ENCODE data around the gene EYA4.

EYA4 gene

GRCh38 chr6:133411757-133412156, 170.6 kb downstream of the EYA4 start:
- peaks cover 8% of the 10 kb centered on the region for H3K4me1 ChIP-seq (ENCODE audit: control insufficient read depth, insufficient read depth, low read length)
- ChIA-PET POLR2A (no interaction called here), CTCF (no interaction called here)
- H3K27ac ChIP-seq (ENCODE audit: extremely low read depth, low read depth, low read length): no peak overlapping the region
- H3K4me3 ChIP-seq (ENCODE audit: low read depth, low read length): no peak overlapping the region
- TF ChIP-seq ZNF791 (tag by site-specific recombination; IDR thresholded peaks at IDR 0.05): no peak
- TF ChIP-seq ZNF561 (tag by site-specific recombination; IDR thresholded peaks at IDR 0.05; ENCODE audit: borderline replicate concordance): no peak
- TF ChIP-seq MYNN (tag by site-specific recombination; IDR thresholded peaks at IDR 0.05; ENCODE audit: borderline replicate concordance): no peak
- no peak for TF ChIP-seq SCRT2 (tag by site-specific recombination; IDR thresholded peaks at IDR 0.05)
- TF ChIP-seq ZNF596 (tag by site-specific recombination; IDR thresholded peaks at IDR 0.05): no peak
- TF ChIP-seq ZNF645 (tag by site-specific recombination; IDR thresholded peaks at IDR 0.05): no peak
- no peak for TF ChIP-seq HOXA7 (CRISPR knock-in tag; IDR thresholded peaks at IDR 0.05; ENCODE audit: borderline replicate concordance)
- TF ChIP-seq, protein P1, sequence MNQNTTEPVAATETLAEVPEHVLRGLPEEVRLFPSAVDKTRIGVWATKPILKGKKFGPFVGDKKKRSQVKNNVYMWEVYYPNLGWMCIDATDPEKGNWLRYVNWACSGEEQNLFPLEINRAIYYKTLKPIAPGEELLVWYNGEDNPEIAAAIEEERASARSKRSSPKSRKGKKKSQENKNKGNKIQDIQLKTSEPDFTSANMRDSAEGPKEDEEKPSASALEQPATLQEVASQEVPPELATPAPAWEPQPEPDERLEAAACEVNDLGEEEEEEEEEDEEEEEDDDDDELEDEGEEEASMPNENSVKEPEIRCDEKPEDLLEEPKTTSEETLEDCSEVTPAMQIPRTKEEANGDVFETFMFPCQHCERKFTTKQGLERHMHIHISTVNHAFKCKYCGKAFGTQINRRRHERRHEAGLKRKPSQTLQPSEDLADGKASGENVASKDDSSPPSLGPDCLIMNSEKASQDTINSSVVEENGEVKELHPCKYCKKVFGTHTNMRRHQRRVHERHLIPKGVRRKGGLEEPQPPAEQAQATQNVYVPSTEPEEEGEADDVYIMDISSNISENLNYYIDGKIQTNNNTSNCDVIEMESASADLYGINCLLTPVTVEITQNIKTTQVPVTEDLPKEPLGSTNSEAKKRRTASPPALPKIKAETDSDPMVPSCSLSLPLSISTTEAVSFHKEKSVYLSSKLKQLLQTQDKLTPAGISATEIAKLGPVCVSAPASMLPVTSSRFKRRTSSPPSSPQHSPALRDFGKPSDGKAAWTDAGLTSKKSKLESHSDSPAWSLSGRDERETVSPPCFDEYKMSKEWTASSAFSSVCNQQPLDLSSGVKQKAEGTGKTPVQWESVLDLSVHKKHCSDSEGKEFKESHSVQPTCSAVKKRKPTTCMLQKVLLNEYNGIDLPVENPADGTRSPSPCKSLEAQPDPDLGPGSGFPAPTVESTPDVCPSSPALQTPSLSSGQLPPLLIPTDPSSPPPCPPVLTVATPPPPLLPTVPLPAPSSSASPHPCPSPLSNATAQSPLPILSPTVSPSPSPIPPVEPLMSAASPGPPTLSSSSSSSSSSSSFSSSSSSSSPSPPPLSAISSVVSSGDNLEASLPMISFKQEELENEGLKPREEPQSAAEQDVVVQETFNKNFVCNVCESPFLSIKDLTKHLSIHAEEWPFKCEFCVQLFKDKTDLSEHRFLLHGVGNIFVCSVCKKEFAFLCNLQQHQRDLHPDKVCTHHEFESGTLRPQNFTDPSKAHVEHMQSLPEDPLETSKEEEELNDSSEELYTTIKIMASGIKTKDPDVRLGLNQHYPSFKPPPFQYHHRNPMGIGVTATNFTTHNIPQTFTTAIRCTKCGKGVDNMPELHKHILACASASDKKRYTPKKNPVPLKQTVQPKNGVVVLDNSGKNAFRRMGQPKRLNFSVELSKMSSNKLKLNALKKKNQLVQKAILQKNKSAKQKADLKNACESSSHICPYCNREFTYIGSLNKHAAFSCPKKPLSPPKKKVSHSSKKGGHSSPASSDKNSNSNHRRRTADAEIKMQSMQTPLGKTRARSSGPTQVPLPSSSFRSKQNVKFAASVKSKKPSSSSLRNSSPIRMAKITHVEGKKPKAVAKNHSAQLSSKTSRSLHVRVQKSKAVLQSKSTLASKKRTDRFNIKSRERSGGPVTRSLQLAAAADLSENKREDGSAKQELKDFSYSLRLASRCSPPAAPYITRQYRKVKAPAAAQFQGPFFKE (tag by site-specific recombination; IDR thresholded peaks at IDR 0.05; ENCODE audit: borderline replicate concordance): no peak
- no peaks in the 10 kb centered on the region for H3K9me3 ChIP-seq (ENCODE audit: control insufficient read depth, insufficient read depth, low read depth, low read length)
- no peaks in the 10 kb centered on the region for H3K36me3 ChIP-seq (ENCODE audit: control insufficient read depth in 2 of 2, insufficient read depth in 1 of 2, low read length in 2 of 2)

DNA sequence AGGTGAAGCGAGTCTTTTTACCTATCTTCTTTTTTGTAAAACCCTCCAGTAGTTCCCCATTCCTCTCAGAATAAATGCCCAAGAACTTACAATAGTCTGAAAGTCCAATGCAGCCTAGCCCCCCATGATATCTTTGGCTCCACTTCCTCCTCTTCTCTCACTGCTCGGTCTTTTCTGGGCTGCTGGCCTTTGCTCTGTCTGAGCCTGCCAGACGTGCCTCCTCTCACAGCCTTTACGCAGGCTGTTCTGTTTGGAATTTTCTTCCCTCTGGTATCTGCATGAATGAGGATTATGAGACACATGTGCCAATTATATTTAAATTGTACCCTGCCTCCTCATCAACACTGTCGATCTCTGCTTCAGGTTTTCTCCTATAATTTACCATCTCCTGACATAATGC, 174.1 kb downstream of the EYA4 start:
- no peak overlapping the region for H3K4me3 ChIP-seq (ENCODE audit: low read depth, low read length)
- ChIA-PET POLR2A (no interaction called here), CTCF (no interaction called here)
- H3K27ac ChIP-seq (ENCODE audit: extremely low read depth, low read depth, low read length): no peak overlapping the region
- H3K4me1 ChIP-seq (ENCODE audit: control insufficient read depth, insufficient read depth, low read length): peaks cover 3% of the 10 kb centered on the region
- no peaks in the 10 kb centered on the region for H3K9me3 ChIP-seq (ENCODE audit: control insufficient read depth, insufficient read depth, low read depth, low read length)
- TF ChIP-seq ZNF114 (tag by site-specific recombination; IDR thresholded peaks at IDR 0.05): no peak
- TF ChIP-seq ZNF530 (tag by site-specific recombination; IDR thresholded peaks at IDR 0.05; ENCODE audit: low read depth): no peak
- peak; percentile 75 for TF ChIP-seq ZNF133 (tag by site-specific recombination; IDR thresholded peaks at IDR 0.05)
- no peak for TF ChIP-seq ZNF521 (tag by site-specific recombination; IDR thresholded peaks at IDR 0.05)
- TF ChIP-seq, protein P2, sequence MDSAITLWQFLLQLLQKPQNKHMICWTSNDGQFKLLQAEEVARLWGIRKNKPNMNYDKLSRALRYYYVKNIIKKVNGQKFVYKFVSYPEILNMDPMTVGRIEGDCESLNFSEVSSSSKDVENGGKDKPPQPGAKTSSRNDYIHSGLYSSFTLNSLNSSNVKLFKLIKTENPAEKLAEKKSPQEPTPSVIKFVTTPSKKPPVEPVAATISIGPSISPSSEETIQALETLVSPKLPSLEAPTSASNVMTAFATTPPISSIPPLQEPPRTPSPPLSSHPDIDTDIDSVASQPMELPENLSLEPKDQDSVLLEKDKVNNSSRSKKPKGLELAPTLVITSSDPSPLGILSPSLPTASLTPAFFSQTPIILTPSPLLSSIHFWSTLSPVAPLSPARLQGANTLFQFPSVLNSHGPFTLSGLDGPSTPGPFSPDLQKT (IDR thresholded peaks at IDR 0.05; ENCODE audit: borderline replicate concordance, low read depth, low read length): no peak
- no peak for TF ChIP-seq ZFP41 (tag by site-specific recombination; IDR thresholded peaks at IDR 0.05; ENCODE audit: borderline replicate concordance)
- TF ChIP-seq ZNF501 (tag by site-specific recombination; IDR thresholded peaks at IDR 0.05): no peak
- TF ChIP-seq ZNF280C (tag by site-specific recombination; IDR thresholded peaks at IDR 0.05): no peak
- no peaks in the 10 kb centered on the region for H3K36me3 ChIP-seq (ENCODE audit: control insufficient read depth in 2 of 2, insufficient read depth in 1 of 2, low read length in 2 of 2)
